Lower leg skin (tissue), 3 donors: ENCODE measurements around the gene CRYM.

ENCODE experiments used
- CTCF ChIP-seq, 3 donors: fragments of 450-650 bp; IDR thresholded peaks; one replicate each; pipeline ENCODE4 v1.5.1; 2016; ENCODE audit warnings: antibody characterized with exemption in 3 of 3, mild to moderate bottlenecking in 3 of 3, moderate library complexity in 2 of 3
- POLR2A ChIP-seq, 2 donors: fragments of 450-650 bp; IDR thresholded peaks; one replicate each; pipeline ENCODE4 v1.6.1; 2016 to 2017; ENCODE audit warnings: antibody characterized with exemption in 2 of 2, mild to moderate bottlenecking in 1 of 2, moderate library complexity in 1 of 2

DNA sequence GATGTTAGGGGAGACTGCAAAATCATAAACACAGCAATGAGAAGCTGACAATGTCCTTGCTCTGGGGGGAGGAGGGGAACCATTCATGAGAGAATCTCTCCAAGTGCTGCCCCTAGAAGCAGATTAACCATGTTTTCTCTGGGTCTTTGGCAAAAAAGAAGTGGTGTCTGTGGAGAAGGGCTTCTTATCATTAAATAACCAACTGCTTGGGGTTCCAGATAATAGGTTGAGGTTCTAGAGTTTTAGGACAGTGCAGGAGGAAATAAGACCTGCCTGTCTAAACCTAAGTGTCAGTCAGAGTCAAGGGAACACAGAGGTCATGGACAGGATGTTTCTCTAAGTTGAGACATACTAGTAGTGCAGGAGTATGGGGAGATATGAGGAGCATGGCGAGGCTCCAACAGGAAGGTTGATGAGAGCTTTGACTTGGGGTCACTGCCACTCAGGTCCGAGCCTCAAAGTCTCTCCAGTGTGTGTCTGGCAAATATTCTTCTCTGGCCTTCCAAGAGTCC lies 49.7 kb downstream of the CRYM start:
- TF ChIP-seq CTCF (IDR thresholded peaks at IDR 0.05) (no peak), POLR2A (IDR thresholded peaks at IDR 0.05) (no peak)
